RCC 7860 (cell line): ENCODE measurements around the gene RSPRY1.

Source experiments
- DNase-seq: peaks from one replicate; pipeline ENCODE4 v3.0.0-alpha.2; 2015; ENCODE audit warnings: low spot score
- FAIRE-seq: peaks from 2 replicates; lab custom pipeline; 2012; peaks lifted over from hg19 to GRCh38; lab: Jason Lieb, UNC

RSPRY1 gene

GRCh38 chr16:57152096-57153093 lies 33.7 kb upstream of the RSPRY1 start:
- FAIRE-seq = no peak

GRCh38 chr16:57153841-57154240 lies 32.3 kb upstream of the RSPRY1 start:
- DNase-seq = no peak
- FAIRE-seq = no peak

More at GRCh38 chr16:57152096-57153093, 33.7 kb upstream of the RSPRY1 start:
- no peak for DNase-seq

DNA sequence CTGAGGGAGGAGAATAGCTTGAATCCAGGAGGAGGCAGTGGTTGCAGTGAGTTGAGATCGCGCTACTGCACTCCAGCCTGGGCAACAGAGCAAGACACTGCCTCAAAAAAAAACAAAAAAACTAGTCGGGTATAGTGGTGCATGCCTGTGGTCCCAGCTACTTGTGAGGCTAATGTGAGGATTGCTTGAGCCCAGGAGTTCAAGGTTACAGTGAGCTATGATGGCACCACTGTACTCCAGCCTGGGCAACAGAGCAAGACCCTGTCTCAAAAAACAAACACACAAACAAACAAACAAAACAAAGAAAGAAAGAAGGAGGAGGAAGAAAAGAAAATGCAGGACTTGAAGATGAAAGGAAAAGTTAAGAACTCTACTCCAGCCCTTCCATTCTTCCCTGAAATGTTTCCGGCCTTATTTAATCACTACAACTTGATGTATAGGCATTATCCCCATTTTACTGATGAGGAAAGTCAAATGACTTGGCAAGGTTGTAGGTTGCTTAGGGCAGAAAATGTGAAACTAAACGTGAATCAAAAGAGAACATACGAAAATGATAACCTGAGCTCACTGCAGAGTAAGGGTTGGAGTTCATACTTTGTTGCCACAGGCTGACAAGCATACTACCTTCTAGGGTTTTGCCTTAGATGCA lies 30.3 kb upstream of the RSPRY1 start:
- FAIRE-seq = no peak
- no peak for DNase-seq

DNA sequence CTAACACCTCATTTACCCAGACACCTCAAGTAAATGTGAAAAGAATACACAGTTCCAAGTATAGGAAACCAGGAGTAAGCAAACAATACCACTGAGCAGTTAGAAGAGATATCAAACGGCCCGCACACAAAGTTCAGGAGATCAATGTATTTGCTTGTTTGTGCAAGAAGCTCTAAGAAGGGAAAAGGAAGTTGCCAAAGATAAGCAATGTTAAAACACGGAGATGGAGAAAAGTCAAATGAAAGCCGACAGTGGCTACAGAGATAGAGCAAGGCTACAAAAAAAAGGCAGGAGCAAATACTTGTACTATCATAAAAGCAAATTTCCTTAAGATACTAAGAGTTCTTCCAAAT lies 29.8 kb upstream of the RSPRY1 start:
- no peak for FAIRE-seq
- DNase-seq = no peak

- DNase-seq (no peak), FAIRE-seq (no peak)
Measured at GRCh38 chr16:57157533-57157932, 28.6 kb upstream of the RSPRY1 start.

DNA sequence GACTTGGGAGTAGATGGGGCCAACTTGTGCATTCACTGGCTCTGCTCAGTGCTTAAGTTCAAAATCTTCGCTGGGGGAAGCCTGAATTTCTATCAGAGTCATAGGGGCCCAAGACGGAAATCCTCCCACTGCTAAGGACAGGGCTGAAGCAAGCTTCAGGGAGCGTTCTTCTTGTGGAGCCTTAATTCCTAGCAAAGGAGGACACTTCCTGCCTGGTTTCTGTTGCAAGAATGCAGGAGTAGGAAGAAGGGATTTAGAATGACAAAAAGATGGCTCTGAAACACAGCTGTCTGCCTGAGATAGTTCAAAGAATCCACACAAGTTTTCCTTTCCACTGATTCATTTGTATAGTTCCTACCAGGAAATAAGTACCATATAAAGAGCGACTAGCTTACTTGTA lies 26.7 kb upstream of the RSPRY1 start:
- DNase-seq (no peak), FAIRE-seq (no peak)

- FAIRE-seq (no peak), DNase-seq (no peak)
Measured at GRCh38 chr16:57163842-57164241, 22.3 kb upstream of the RSPRY1 start.

DNA sequence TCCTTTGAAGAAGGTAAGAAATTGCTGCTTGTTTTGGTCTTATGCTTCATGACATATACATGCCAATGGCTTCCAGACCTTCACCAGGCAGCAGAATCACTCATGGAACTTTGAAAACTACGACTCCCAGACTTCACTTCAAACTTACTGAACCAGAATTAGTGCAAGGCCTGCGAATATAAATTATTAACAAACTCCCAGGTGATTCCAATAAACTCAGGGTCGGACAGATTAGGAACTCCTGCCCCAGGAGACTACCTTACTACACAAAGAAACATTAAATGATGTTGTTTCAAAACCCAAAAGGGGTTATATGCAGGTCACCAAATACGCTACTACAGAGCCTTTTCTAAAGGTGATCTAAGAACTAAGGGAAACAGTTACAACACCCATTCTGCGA lies 20.6 kb upstream of the RSPRY1 start:
- FAIRE-seq (no peak), DNase-seq (no peak)

DNA sequence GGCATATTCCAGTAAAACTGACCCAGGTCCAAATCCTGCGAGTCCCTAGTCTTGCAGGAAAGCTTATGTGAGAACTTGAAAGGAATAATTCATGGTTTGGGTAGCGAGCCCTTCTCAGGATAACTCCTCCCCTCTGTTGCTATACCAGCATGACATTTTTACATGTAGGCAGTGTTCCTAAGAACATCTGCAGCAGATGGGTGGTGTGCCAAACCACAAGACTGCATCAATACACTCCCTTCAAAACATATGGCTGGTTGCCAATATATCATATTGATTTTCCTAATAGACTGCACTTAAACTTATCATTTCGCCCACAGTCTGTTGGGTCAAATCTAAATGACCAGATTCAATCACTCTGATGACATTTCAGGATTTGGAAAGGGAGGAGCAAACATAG lies 20.2 kb upstream of the RSPRY1 start:
- no peak for DNase-seq
- FAIRE-seq = no peak

- FAIRE-seq (no peak), DNase-seq (no peak)
Measured at GRCh38 chr16:57166451-57166850, 19.7 kb upstream of the RSPRY1 start.

- DNase-seq = no peak
Measured at GRCh38 chr16:57166951-57167350, 19.2 kb upstream of the RSPRY1 start.

GRCh38 chr16:57167538-57167937 lies 18.6 kb upstream of the RSPRY1 start:
- no peak for DNase-seq
- FAIRE-seq = no peak

More at GRCh38 chr16:57166951-57167350, 19.2 kb upstream of the RSPRY1 start:
- no peak for FAIRE-seq

- FAIRE-seq (peak; percentile 32), DNase-seq (peak; percentile 40)
Measured at GRCh38 chr16:57167953-57168352, 18.2 kb upstream of the RSPRY1 start.

GRCh38 chr16:57169327-57169726 lies 16.8 kb upstream of the RSPRY1 start:
- DNase-seq (no peak), FAIRE-seq (no peak)

DNA sequence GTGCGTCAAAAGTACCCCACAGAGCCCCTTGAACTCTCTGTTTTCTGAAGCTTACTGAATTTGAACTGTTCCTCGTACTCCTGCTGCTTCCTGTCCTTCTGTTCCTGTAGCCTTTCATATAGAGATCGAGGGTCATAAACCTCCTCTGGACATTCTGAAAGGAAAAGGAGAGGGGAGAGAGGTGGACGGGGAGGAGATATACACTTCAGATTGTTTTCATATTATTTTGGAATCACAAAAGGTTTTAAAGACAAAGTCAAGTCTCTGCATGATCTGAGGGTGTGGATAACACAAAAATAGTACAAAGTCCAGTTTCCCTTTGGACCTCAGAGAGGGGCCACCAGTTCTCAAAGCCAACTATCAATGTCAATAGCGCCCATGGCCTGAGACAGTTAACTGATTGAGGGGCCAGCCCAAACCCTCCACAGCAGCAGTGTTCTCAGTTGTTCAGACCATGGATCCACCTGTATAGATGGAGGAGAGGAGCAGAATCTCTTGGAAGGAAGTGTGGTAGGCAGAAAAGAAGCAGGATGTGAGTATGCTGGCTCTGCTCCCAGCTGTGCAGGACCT lies 13.3 kb upstream of the RSPRY1 start:
- FAIRE-seq (no peak), DNase-seq (no peak)

GRCh38 chr16:57175896-57176295 lies 10.2 kb upstream of the RSPRY1 start:
- no peak for FAIRE-seq
- no peak for DNase-seq

DNA sequence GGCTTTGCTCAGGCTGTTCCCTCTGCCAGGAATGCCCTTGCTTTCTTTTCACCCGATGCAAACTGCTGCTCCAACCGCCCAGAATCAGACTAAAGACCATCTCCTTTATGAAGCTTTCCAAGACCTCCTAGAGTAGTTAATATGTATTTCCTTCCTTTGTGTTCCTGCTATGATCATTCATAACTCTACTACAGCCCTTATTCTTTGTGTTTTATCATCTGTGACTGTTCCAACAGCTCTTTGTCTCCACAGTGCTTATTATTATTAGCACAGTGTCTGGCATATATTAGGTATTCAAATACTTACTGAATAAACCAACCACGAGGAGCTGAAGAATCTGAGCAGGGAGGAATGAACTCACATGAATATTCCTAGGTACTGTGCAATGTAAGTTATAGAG lies 7.9 kb upstream of the RSPRY1 start:
- DNase-seq = no peak
- no peak for FAIRE-seq

DNA sequence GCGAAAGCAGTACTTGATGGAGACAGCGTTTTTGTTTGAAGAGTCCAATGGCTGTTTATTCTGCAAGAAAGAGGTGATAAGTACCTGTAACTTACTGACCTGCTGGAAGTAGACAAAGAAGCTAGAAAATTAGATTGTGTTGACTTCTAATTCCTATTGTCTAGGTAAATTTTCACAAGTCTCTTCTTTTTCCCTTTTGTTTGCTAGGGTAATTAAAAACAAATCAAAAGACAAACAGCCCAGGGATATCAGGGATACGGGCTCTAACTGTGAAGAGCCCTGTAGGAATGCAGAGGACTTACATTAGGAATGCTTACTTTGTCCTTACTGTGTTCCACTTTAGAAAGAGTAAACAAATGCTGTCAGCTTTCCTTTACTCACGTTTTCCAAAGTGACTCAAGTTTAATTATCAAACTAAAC lies 7.3 kb upstream of the RSPRY1 start:
- no peak for FAIRE-seq
- DNase-seq = no peak

GRCh38 chr16:57179215-57179828 lies 6.8 kb upstream of the RSPRY1 start:
- FAIRE-seq (no peak), DNase-seq (no peak)

GRCh38 chr16:57184113-57184512 lies 2.0 kb upstream of the RSPRY1 start:
- DNase-seq (no peak), FAIRE-seq (no peak)

DNA sequence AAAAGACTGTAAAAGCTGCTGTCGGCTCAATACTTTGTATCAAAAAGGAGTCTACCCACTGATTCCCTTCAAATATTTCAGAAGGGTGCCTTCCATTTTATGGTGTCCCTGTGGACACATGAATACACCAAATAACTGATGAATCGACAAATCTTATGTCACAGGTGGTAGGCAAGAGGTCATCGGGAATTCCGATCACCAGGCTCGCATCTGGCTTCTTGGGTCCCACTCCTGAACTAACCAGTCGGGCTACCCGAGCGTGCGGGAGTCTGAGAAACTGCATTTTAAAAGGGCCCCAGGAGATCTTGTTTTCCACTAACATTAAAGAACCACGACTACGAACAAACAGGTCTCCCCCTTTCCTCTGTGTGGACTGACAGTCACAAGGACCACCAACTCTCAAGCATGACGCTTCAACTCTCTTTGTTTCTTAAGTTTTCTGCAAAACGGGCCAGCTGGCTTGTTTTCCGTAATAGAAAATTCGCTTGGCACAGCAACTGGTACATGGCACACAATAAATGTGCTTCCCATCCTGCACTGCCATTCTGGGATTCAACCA lies 1.2 kb upstream of the RSPRY1 start:
- DNase-seq = no peak

More for the DNA sequence above, 1.2 kb upstream of the RSPRY1 start:
- FAIRE-seq = no peak
